CD4-positive, alpha-beta T cell treated with Interleukin-10 for 1 hour (primary cell): Measurements from ENCODE around the gene CDCA4.
"Not testable (repeated sequence)": the region's sequence is repeated elsewhere in the genome, so short reads cannot be mapped to it uniquely, and the experiment has no call there.

Experiments
- DNase-seq: peaks from one replicate; pipeline ENCODE4 v3.0.0-alpha.2; 2020

The CDCA4 gene

DNA sequence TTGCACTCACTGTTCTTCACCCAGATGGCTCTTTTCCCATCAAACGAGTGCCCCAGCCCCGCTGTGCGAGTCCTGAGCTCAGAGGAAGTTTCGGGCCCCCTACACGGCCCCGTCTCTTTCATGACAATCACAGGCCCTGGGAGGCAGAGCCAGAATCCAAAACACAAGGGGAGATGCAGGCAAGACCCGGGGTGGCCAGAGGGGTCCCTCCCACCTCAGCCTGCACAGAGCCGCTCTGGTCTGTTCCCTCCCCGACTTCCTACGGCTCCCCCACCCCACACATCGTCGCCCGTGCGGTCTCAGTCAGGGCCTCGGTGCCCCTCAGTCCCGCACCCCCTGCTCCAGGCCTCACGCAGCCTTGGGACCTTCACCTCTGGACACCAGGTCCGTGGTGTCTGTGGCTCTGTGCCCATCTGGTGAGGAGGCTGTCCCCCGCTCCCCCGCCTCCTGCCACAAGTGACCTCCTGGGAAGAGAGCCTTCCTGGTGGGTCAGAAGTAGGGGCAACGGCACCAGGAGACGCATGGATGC lies 35.5 kb upstream of the CDCA4 start:
- no peak for DNase-seq

DNA sequence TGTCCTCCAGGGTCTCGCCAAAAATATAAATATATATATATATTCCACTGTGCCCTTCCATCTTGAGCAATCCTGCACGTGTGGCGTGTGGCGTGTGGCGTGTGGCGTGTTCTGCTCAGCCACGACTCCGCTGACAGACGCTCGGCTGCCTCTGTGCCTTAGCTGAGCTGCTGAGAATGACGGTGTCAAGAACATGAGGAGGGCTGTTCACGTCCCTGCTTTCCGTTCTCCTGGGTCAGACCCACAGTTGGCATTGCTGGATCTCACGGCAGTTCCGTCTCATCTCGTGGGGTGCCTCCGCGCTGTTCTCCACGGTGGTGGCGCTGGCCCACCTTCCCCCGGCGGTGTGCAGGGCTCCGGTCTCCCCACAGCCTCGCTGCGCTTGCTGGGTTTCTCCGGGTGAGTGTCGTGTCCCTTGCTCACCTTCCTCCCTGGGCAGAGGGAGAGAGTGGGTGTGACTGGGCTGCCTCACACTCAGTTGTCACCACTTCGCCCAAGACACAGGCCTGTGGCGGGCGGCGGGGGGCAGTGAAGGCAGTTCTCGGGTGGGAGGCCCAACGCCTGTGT lies 34.9 kb upstream of the CDCA4 start:
- DNase-seq, result no peak

DNA sequence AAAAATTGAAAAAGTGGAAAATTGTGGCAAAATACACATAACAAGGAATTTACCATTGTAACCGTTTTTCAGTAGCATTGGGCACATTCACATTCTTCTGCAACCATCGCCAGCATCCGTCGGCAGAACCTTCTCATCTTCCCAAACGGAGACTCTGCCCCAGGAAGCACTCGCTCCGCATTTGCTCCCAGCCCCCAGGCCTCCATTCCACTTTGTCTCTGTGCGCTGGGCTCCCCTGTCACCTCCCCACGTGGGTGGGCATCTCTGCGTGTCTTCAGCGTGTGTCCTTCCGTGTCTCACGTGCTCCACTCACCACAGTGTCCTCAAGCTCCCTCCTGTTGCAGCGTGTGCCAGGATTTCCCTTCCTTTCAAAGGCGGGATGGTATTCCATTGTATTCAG lies 34.5 kb upstream of the CDCA4 start:
- DNase-seq, result no peak

DNA sequence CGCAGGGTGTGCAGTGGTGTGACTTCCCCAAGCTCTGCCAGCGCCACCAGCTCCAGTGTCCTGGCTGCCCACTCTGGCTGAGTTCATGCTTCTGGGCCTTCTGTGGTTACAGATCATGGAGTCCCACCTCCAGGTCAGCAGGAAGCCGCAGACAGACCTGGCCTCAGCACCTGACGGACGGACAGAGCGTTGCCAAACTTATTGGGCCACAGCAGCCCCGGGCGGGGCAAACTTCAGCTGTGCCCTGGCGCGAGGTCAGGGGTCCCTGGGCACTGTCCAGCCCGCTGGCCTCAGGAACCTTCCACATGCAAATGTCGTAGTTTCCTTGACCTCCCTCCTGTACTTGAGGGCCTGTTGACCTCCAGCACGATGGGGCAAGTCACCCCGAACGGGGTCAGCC lies 33.1 kb upstream of the CDCA4 start:
- no peak for DNase-seq

DNA sequence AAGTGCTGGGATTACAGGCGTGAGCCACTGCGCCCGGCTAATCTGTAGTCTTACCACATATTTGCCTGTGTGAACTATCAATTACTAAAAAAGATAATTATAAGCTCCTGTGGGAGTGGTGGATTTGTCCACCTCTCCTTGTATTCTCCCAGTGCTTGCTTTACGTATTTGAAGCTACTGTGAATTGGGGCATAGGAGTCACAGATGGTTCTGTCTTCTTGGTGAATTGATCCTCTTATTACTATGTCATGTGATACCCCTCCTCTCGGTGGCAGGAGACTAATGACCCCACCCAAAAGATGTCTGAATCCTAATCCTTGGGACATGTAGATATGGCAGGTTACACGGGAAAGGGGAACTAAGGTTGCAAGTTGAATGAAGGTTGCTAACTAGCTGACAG lies 32.5 kb upstream of the CDCA4 start:
- no peak for DNase-seq

DNA sequence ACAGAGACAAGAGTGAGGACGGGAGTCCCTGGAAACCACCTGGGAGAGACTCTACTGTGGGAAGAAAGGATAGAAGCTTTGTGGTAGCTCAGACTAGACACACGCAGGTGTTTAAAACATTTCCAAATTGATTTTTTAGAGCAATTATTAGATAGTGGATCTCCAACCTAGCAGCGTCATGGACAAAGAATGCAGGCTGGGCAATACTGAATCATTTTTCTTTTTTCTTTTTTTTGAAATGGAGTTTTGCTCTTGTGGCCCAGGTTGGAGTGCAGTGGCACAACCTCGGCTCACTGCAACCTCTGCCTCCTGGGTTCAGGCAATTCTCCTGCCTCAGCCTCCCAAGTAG lies 31.2 kb upstream of the CDCA4 start:
- no peak for DNase-seq

DNA sequence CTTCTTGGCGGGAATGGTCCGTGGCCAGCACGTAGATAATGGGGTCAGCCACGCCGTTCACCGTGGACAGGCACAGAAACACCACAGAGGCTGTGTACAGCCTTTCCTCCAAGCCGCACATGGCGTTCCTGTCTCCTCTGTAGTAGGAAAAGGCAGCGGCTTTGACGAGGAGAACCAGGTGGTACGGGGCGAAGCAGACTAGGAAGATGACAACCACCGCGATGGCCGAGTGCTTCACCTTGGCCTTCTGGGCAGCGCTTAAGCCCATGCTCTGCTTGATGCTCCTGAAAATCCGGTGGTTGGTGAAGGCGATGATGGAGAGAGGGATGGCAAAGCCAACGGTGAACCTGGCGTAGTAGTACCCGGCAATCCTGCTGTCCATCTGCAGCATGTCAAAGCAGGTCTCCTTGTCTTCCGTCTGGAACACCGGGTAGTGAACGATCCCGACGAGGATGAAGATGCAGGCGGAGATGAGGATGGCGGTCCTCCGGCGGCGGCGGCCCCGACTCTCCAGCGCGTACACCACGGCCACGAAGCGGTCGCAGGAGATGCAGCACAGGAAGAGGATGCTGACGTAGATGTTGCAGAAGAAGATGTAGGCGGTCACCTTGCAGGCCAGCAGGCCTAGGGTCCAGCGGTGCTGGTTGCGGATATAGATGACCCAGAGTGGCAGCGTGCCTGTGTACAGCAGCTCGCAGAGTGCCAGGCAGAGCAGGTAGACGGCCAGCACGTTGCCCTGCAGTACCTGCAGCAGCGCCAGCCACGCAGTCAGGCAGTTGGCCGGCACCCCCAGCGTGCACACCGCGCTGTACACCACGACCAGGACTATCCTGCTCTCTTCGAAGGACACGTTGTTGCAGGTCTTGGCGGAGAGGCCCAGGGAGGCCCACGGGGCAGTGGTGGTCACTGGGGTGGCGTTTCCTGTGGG lies 30.6 kb upstream of the CDCA4 start:
- no peak for DNase-seq

DNA sequence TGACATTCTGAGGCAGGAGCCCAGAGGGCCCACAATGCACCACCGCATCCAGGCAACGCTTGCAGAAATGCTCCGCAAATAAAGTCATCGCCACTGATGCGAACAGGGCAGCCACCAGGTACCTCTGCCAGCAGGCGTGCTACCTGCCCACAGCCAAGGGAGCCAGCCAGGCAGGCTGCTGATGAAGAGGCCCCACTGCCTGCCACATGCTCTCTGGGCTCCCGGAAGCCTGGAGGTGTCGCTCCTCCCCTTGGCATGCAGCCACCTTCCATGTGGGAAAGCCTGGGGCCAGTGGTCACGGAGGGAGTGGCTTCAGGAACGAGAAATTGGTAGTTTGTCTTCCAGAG lies 29.6 kb upstream of the CDCA4 start:
- DNase-seq, result no peak

DNA sequence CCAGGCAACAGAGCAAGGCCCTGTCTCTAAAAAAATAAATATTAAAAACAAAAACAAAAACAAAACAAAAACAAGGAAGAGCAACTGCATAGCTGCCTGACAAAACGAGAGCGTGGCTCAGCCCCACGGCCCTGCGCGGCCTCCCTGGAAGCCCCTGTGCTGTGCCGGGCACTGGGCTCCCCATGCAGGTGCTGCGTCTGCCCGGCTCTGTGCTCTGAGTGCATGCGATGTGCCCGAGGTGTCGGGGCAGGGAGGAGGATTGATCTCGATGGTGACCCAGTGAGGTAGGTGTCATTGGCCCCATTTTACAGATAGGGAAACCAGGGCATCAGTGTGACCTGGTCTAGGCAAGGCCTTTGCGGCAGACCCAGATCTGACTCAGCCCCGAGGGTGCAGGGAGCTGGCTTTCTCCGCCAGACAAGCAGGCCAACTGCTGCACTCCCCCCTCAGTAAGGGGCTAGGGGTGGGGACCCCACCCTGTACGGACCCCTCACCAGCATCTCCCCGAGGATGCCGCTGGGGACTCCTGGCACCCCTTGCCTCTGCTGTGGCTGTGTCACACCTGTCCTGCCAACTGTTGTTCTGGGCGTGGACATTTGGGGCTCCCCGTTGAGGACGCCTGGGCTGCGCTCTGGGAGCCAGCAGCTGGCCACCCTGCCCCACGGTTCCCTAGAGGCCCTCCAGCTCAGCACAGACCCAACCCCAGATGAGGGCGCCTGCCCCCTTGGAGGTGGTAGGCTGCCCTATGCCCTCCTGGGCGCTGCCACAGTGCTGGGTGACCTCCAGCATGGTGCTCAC lies 29.1 kb upstream of the CDCA4 start:
- no peak for DNase-seq

DNA sequence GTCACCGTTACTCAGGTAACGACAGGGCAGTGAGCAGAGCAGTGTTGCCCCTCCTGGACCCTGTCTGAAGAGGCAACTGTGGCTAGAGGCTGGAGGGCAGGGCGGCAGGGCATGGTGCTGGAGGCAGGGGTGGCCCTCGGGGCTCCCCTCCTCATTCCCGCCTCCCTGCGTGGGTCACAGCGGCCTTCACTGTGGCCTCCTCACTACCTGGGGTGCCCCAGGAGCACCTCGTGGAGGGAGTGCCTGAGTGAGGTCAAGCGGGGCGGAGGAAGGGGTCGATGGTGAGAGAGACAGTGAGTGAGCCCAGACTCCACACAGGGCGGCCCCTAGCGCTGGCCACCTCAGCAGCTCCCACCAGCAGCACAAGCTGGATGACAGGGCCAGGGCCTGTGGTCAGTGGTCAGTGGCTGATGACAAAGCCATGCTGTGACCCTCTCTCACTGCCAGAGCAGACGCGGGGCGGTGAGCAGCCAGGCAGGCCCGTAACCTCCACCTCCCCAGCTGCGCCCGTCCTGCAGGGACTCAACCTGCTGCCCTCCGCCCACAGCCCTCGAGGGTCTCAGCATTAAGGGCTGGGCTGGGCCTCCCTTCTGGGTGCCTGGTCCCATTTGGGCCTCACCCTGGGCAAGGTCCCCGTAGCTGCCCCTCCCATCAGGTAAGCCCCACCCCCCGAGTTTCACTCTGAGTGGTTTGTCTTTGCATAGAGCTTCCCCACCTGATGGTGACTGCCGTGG lies 26.6 kb upstream of the CDCA4 start:
- no peak for DNase-seq

DNA sequence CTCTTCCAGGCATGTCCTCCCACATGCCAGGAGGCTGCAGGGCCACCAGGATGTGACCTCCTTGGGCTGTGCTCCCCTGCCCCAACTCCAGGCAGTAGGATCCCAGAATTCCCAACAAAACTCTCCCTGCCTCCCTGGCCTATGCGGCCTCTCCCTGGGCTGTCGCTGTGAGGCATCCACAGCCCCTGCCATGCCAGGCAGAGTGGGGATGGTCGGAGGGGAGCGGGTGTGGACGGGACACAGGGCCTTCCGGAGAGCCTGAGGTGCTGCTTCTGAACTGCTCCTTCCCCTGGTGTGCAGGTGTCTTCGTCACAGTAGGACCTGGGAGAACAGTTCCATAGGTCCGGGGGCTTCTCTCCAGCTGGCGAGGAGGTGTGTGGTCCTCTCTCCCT lies 26.0 kb upstream of the CDCA4 start:
- DNase-seq, result no peak

DNA sequence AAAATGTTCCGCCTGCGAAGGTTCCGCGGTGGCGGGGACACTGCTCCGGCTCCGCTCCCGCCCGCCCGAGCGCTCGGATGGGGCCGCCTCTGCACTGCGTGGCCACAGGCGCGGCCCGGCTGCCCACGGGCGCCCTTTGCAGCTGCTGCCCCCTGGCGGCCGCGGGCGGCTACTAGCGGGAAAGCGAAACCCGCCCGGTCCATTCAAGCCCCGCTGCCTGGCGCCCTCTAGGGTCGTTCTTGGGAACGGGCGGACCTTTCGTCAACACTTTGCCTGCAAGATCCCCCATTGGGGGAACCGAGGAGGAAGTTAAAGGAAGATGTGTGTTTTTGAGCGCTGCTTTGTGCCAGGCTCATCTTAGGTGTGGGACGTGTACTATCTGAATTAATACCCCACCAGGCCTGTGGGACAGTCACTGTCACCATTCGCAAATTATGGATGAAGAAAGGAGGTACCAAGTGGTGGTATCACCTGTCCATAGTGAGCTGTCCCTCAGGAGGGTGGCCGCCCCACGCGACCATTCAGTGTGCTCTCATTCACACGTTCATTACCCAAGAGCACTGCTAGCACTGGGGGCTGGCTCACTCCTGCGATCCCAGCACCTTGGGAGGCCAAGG lies 24.9 kb upstream of the CDCA4 start:
- DNase-seq, result peak; percentile 92

DNA sequence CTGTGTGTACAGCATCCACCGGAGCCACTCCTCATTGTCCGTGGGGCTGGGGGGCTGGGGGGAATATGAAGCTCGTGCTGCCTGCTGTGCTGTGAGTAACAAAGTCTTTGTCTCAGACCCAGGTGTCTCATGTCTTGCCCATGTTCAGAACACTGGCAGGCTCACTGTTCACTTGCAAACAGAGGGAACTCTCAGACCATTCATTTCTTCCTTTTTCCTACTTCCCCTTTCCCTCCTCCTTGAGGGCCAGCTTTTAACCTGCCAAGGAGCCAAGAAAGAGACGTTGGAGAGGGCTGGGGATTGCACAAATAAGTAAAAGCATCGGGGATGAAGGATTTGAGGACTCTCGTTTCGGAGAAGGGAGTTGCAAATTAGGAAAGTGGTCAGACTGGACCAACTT lies 22.8 kb upstream of the CDCA4 start:
- no peak for DNase-seq

DNA sequence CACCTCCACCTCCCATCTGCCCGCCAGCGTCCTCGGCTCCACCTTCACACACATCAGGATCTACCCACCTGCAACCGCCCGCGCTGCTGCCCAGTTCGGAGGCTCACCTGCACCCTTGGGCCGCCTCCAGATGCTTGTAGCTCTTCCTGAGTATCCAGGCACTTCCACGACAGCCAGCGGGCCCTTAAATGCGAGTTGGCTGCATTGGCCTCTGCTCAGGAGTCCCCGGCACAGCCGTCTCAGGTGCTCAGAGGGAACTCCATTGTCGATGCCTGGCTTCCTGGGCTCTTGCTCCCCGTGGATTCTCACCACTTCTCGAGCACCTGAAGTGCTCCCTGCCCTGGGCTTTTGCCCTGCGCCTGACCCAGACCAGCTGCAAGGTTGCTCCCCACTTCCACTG lies 21.9 kb upstream of the CDCA4 start:
- no peak for DNase-seq

DNA sequence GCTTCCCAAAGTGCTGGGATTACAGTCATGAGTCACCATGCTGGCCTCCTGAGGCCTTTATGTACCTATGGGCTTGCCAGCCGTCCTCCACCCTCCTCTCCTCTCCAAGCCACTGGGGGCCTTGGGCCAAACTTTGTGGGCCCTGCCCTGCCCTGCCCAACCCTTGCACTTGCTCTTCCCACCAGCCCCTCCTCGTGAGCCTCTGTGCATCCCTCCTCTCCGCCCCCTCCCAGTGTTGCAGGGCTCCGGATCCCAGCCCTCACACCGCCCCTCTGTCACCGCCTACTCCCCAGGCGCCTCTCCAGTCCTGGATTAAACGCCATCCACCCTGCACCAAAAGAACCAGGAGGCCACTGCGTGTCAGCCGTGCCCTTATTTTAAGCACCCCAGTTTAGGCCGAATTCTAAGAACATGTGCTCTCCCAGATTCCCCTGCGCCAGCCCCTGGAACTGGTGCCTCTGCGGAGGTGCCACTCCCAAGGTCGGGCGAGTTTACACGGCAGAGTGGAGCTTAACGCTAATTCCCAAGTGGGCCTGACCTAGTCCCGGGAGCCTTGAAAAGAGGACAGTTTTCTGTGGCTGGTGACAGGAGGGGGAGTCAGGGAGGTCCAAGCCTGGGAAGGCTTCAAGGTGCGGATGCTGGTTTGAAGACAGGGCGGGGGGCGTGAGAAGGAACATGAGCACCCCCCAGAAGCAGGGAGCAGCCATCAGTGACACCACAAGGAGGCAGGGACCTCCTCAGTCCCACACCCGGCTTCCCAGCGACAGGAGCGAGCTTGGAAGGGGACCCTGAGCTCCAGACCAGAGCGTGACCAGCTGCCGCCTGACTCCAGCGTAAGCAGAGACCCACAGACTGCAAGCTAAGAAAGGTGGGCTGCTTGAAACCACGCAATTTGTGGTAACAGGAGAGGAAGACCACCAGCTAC lies 21.2 kb upstream of the CDCA4 start:
- DNase-seq, result no peak

DNA sequence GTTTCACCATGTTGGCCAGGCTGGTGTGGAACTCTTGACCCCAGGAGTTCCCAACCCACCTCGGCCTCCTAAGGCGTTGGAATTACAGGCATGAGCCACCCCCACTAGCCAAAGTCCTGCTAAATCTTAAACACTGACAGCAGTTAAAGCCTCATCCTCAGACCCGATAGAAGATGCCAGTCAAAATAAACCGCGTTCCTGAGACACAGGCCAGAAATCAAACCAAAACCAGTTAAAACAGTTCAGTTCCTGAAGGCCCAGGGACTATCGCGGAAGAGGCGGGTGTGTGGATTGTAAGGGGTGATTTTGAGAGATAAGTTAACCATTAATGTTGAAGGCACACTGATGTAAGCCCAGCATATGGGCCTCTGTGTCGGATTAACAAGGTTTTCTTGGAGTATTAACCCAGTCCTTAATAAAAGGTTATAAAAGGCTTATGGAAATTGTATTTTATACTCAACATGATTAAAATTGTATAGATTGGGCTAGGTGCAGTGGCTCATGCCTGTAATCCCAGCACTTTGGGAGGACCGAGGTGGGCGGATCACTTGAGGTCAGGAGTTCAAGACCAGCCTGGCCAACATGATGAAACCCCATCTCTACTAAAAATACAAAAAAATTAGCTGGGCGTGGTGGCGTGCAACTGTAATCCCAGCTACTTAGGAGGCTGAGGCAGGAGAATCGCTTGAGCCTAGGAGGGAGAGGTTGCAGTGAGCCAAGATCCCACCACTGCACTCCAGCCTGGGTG lies 18.7 kb upstream of the CDCA4 start:
- DNase-seq, result no peak

DNA sequence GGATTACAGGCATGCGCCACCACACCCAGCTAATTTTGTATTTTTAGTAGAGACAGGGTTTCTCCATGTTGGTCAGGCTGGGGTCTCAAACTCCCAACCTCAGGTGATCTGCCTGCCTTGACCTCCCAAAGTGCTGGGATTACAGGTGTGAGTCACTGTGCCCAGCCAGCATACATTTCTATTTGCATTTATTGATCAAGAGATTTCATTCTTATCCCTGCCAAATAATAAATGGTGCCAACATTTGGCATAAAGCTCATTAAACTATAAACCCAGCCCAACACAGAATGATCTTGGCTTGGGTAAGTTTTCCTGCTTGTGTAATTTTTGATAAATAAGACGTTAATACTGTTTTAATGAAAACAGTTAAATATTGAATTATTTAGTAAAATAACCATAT lies 14.7 kb upstream of the CDCA4 start:
- not testable (repeated sequence) for DNase-seq

DNA sequence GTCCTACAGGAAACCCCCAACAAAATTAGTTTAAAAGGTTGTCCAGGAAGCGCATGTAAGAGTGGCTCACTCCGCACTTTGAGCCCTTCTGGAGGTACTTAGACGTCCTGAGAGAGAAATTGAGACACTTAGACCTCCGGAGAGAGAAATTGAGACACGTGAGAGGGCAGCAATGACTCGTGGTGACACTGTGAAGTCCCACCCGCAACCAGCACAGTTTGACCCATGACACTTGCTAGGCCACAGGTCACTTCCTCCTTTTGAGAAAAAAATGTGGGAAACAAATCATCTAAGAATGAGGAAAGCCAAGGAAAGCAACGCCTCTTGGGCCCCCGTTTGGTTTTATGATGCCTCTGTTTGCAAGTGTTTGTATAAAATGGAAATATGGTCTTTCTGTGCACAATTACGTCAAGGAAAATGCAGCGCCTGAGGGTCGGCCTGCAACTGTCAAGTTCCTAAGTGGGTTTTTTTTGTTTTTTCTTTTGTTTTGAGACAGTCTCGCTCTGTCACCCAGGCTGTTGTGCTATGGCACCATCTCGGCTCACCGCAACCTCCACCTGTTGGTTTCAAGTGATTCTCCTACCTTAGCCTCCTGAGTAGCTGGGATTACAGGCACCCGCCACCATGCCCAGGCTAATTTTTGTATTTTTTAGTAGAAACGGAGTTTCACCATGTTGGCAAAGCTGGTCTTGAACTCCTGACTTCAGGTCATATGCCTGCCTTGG lies 13.6 kb upstream of the CDCA4 start:
- DNase-seq, result no peak

DNA sequence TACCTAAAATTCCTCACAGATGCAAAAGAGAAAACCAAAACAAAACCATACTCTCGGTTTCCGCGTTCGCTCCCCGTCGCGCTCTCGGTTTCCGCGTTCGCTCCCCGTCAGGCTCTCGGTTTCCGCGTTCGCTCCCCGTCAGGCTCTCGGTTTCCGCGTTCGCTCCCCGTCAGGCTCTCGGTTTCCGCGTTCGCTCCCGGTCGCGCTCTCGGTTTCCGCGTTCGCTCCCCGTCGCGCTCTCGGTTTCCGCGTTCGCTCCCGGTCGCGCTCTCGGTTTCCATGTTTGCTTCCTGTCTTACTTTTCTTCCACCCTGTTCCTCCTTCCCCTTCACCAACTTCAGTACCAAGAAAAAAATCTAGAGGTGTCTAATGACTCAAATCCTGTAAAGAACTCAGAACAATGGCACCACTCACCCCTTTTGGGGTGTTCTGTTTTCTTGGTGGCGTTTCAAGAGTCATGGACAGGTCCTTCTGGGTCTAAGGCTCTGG lies 12.6 kb upstream of the CDCA4 start:
- not testable (repeated sequence) for DNase-seq

DNA sequence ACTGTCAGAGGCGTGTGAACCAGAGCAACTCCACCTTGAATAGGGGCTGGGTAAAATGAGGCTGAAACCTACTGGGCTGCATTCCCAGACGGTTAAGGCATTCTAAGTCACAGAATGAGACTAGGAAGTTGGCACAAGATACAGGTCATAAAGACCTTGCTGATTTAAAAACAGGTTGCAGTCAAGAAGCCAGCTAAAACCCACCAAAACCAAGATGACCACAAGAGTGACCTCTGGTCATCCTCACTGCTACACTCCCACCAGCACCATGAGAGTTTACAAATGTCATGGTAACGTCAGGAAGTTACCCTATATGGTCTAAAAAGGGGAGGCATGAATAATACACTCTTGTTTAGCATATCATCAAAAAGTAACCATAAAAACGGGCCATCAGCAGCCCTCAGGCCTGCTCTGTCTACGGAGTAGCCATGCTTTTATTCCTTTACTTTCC lies 11.6 kb upstream of the CDCA4 start:
- DNase-seq, result not testable (repeated sequence)
